Frontal cortex (tissue), 1 donor: ENCODE data around the gene CHAC1. TPM values are rescaled to one million over a fixed set of nuclear protein-coding genes. Genes with fewer than 3 reads are reported as not detected.

ENCODE experiments used
- small RNA-seq: library from RNA; depleted of rRNA; stranded (forward); fragments of <200 nt; gene quantifications from one replicate; pipeline ENCODE3, GENCODE V24; 2014
- total RNA-seq: library from RNA; depleted of rRNA; stranded (reverse); fragments of >200 nt; gene quantifications from one replicate; pipeline ENCODE4 v1.2.3, GENCODE V29; 2014

CHAC1 gene
- total RNA-seq, 1 donor from 2014 or later = 2.9 TPM

Small RNA genes lying within 50 kb of the gene (small RNA-seq; reads per million reads assigned to genes)
- gene ISCA1P4 = not detected

Other genes with a start within 250 kb of the CHAC1 start
- 15.9 TPM for gene RMDN3, start 198.2 kb upstream of the CHAC1 start, total RNA-seq
- 4.5 TPM for gene GCHFR, start 189.4 kb upstream of the CHAC1 start, total RNA-seq
- not detected for gene C15orf62, start 183.5 kb upstream of the CHAC1 start, total RNA-seq
- gene ZFYVE19, start 146.4 kb upstream of the CHAC1 start, total RNA-seq = 18.8 TPM
- gene DNAJC17, start 146.0 kb upstream of the CHAC1 start, total RNA-seq = 15.5 TPM
- gene PPP1R14D, start 124.8 kb upstream of the CHAC1 start, total RNA-seq = not detected
- gene SPINT1, start 109.4 kb upstream of the CHAC1 start, total RNA-seq = 1.6 TPM
- gene RHOV, start 79.2 kb upstream of the CHAC1 start, total RNA-seq = 9.4 TPM
- 29.8 TPM for gene VPS18, start 59.0 kb upstream of the CHAC1 start, total RNA-seq
- gene DLL4, start 24.1 kb upstream of the CHAC1 start, total RNA-seq = 4.1 TPM
- 35.5 TPM for gene INO80, start 162.8 kb downstream of the CHAC1 start, total RNA-seq